H1 (cell line): ENCODE data around the gene ZFAND6. TPM values are rescaled to one million over a fixed set of nuclear protein-coding genes. Genes with fewer than 3 reads are reported as not detected.

Experiments used
- CTCF ChIA-PET: fragments of 300-600 bp; sonication (Branson Sonifier 250); formaldehyde crosslinking; loops from one replicate; lab custom pipeline; 2021; ENCODE audit not compliant: partially characterized antibody; lab: Charles Lee
- POLR2A ChIA-PET: fragments of 300-600 bp; sonication (Branson Sonifier 250); formaldehyde crosslinking; loops from one replicate; lab custom pipeline; 2021; ENCODE audit warnings: inconsistent platforms; ENCODE audit not compliant: partially characterized antibody; lab: Charles Lee
- DNase-seq, 2 experiments: peaks; one replicate each; pipeline versions ENCODE4 v3.0.0 to v3.0.0-alpha.2; 2010 to 2022; ENCODE audit warnings: low spot score in 2 of 2, low read depth in 1 of 2, mixed read lengths in 1 of 2
- FAIRE-seq: peaks from 2 replicates; lab custom pipeline; 2011; peaks lifted over from hg19 to GRCh38; lab: Jason Lieb, UNC
- H2AFZ ChIP-seq: 2 replicates; pipeline ENCODE4 v1.8.1; 2012; ENCODE audit warnings: low read length, inconsistent platforms
- H2AK5ac ChIP-seq: 2 replicates; pipeline ENCODE4 v1.6.1; 2013; ENCODE audit warnings: low read depth, low read length
- H2BK120ac ChIP-seq: replicated peaks from 2 replicates; pipeline ENCODE3; 2013; ENCODE audit warnings: low read depth, low read length, inconsistent platforms
- H2BK12ac ChIP-seq: 2 replicates; pipeline ENCODE4 v1.6.1; 2013; ENCODE audit warnings: low read depth, low read length
- H2BK15ac ChIP-seq: 2 replicates; pipeline ENCODE4 v1.6.1; 2013; ENCODE audit warnings: low read length
- H2BK20ac ChIP-seq: 2 replicates; pipeline ENCODE4 v1.6.1; 2013; ENCODE audit warnings: low read length
- H2BK5ac ChIP-seq: 2 replicates; pipeline ENCODE4 v1.6.1; 2013; ENCODE audit warnings: low read depth, low read length
- H3K14ac ChIP-seq: 2 replicates; pipeline ENCODE4 v1.6.1; 2013; ENCODE audit warnings: inconsistent platforms; ENCODE audit not compliant: insufficient read length
- H3K18ac ChIP-seq: 2 replicates; pipeline ENCODE4 v1.6.1; 2013; ENCODE audit warnings: low read length; ENCODE audit errors: extremely low read depth
- H3K23ac ChIP-seq: 2 replicates; pipeline ENCODE4 v1.6.1; 2013; ENCODE audit warnings: inconsistent platforms; ENCODE audit not compliant: insufficient read length
- H3K23me2 ChIP-seq: 2 replicates; pipeline ENCODE4 v1.6.1; 2013; ENCODE audit warnings: low read depth, low read length
- H3K27ac ChIP-seq: 2 replicates; pipeline ENCODE4 v1.6.1; 2011; ENCODE audit warnings: low read depth, low read length, inconsistent platforms
- H3K27me3 ChIP-seq, 4 experiments: replicated peaks in 1 of 4; 1 replicate in 1 of 4; 2 replicates in 3 of 4; pipeline versions ENCODE4 v1.6.1 to v1.8.1; 2011 to 2013; ENCODE audit warnings: low read length in 3 of 4, mild to moderate bottlenecking in 3 of 4, inconsistent platforms in 2 of 4, mixed read lengths in 2 of 4, moderate library complexity in 1 of 4; ENCODE audit not compliant: control insufficient read depth in 3 of 4, insufficient read depth in 3 of 4; ENCODE audit errors: extremely low read depth in 1 of 4
- H3K36me3 ChIP-seq, 4 experiments: 2 replicates each; pipeline versions ENCODE4 v1.6.1 to v1.8.1; 2011 to 2013; ENCODE audit warnings: mild to moderate bottlenecking in 4 of 4, low read length in 3 of 4, moderate library complexity in 2 of 4, control low read depth in 1 of 4, inconsistent platforms in 1 of 4; ENCODE audit not compliant: insufficient read depth in 4 of 4, control insufficient read depth in 2 of 4
- H3K4ac ChIP-seq: replicated peaks from 2 replicates; pipeline ENCODE3; 2013; ENCODE audit warnings: low read length, low read depth, mixed read lengths, inconsistent platforms; ENCODE audit not compliant: insufficient read length
- H3K4me1 ChIP-seq, 4 experiments: replicated peaks in 1 of 4; 1 replicate in 1 of 4; 2 replicates in 3 of 4; pipeline versions ENCODE4 v1.6.1 to v1.8.1; 2011 to 2013; ENCODE audit warnings: low read length in 3 of 4, inconsistent platforms in 2 of 4, mixed read lengths in 1 of 4; ENCODE audit not compliant: insufficient read depth in 4 of 4, control insufficient read depth in 3 of 4
- H3K4me2 ChIP-seq, 2 experiments: 2 replicates each; pipeline versions ENCODE4 v1.6.1 to v1.8.1; 2011 to 2013; ENCODE audit warnings: low read depth in 2 of 2, low read length in 2 of 2, control low read depth in 1 of 2, inconsistent platforms in 1 of 2, mild to moderate bottlenecking in 1 of 2; ENCODE audit not compliant: insufficient read depth in 1 of 2
- H3K4me3 ChIP-seq, 4 experiments: fragments of 200-600, 300-600 bp in 1 of 4; sonication (generic), shearing (Covaris generic), sonication (Bioruptor Twin) in 1 of 4; 2 replicates each; pipeline versions ENCODE4 v1.5.1 to v1.8.1; 2011 to 2016; ENCODE audit warnings: low read length in 4 of 4, low read depth in 3 of 4, control low read depth in 2 of 4, inconsistent platforms in 2 of 4, mild to moderate bottlenecking in 2 of 4, mixed read lengths in 1 of 4, moderate library complexity in 1 of 4; ENCODE audit not compliant: insufficient read depth in 2 of 4; ENCODE audit errors: extremely low read depth in 1 of 4
- H3K56ac ChIP-seq: replicated peaks from 2 replicates; pipeline ENCODE3; 2013; ENCODE audit warnings: low read depth, mild to moderate bottlenecking, mixed read lengths, low read length, inconsistent platforms; ENCODE audit not compliant: insufficient read length
- H3K79me1 ChIP-seq: 2 replicates; pipeline ENCODE4 v1.6.1; 2013; ENCODE audit warnings: low read depth, low read length, control low read depth
- H3K79me2 ChIP-seq, 2 experiments: 2 replicates each; pipeline versions ENCODE4 v1.6.1 to v1.8.1; 2012 to 2013; ENCODE audit warnings: low read length in 2 of 2, mild to moderate bottlenecking in 2 of 2, inconsistent platforms in 1 of 2; ENCODE audit not compliant: insufficient read depth in 2 of 2, control insufficient read depth in 1 of 2
- H3K9ac ChIP-seq, 4 experiments: replicated peaks in 1 of 4; 1 replicate in 1 of 4; 2 replicates in 3 of 4; pipeline versions ENCODE4 v1.6.1 to v1.8.1; 2011 to 2013; ENCODE audit warnings: low read depth in 3 of 4, low read length in 3 of 4, control low read depth in 2 of 4, mild to moderate bottlenecking in 2 of 4, moderate library complexity in 2 of 4, inconsistent platforms in 1 of 4; ENCODE audit errors: extremely low read depth in 1 of 4
- H3K9me3 ChIP-seq, 2 experiments: 2 replicates each; pipeline versions ENCODE4 v1.6.1 to v1.8.1; 2012 to 2013; ENCODE audit warnings: mild to moderate bottlenecking in 2 of 2, moderate library complexity in 2 of 2, control low read depth in 1 of 2, inconsistent platforms in 1 of 2, low read depth in 1 of 2, low read length in 1 of 2, mixed read lengths in 1 of 2; ENCODE audit not compliant: insufficient read depth in 2 of 2
- H4K20me1 ChIP-seq, 2 experiments: replicated peaks in 1 of 2; 2 replicates each; pipeline versions ENCODE3 to v1.8.1; 2011 to 2013; ENCODE audit warnings: inconsistent platforms in 2 of 2, low read length in 2 of 2, mild to moderate bottlenecking in 1 of 2; ENCODE audit not compliant: insufficient read depth in 2 of 2, control insufficient read depth in 1 of 2
- H4K5ac ChIP-seq: 2 replicates; pipeline ENCODE4 v1.6.1; 2013; ENCODE audit warnings: low read length, low read depth, mixed read lengths, inconsistent platforms; ENCODE audit not compliant: insufficient read length
- H4K8ac ChIP-seq: 2 replicates; pipeline ENCODE4 v1.8.0; 2013; ENCODE audit warnings: mild to moderate bottlenecking, moderate library complexity, low read length, inconsistent platforms; ENCODE audit not compliant: insufficient read depth; ENCODE audit errors: extremely low read depth
- H4K91ac ChIP-seq: replicated peaks from 2 replicates; pipeline ENCODE3; 2013; ENCODE audit warnings: low read length, mixed read lengths, inconsistent platforms; ENCODE audit not compliant: insufficient read length
- POLR2A ChIP-seq, 2 experiments: IDR thresholded peaks; 1 replicate in 1 of 2; 2 replicates in 1 of 2; pipeline ENCODE4 v1.6.1; 2011; ENCODE audit warnings: low read depth in 2 of 2, low read length in 2 of 2, mild to moderate bottlenecking in 2 of 2; ENCODE audit errors: control extremely low read depth in 1 of 2
- SP2 ChIP-seq: IDR thresholded peaks from 2 replicates; pipeline ENCODE4 v1.6.1; 2012; ENCODE audit warnings: mild to moderate bottlenecking, low read length, inconsistent platforms
- TAF1 ChIP-seq: IDR thresholded peaks from 2 replicates; pipeline ENCODE4 v1.6.1; 2011; ENCODE audit warnings: mild to moderate bottlenecking, low read depth, low read length
- WGBS, 2 experiments: shearing (Covaris generic) in 1 of 2; methylation state at CpG; one replicate each; pipeline versions ENCODE4 v1.1.6 to v1.1.7; 2013 to 2015; ENCODE audit warnings: low lambda C conversion rate in 2 of 2, mixed read lengths in 2 of 2, inconsistent platforms in 1 of 2, low coverage in 1 of 2, missing lambda C conversion rate in 1 of 2; ENCODE audit not compliant: insufficient replicate concordance in 2 of 2, insufficient coverage in 1 of 2, insufficient read length in 1 of 2; ENCODE audit errors: extremely low coverage in 1 of 2, missing lambda C conversion rate in 1 of 2; 5-methylcytosine and 5-hydroxymethylcytosine counted together
- polyA plus RNA-seq, 7 experiments: library from polyadenylated mRNA; depleted of rRNA in 3 of 7; stranded (reverse) in 5 of 7; unstranded in 2 of 7; fragments of >200 nt in 5 of 7; fragments of 200-250 nt in 2 of 7; gene quantifications; 1 replicate in 5 of 7; 2 replicates in 1 of 7; 4 replicates in 1 of 7; pipeline versions ENCODE4 v1.2.1 to v1.2.3, GENCODE V29; 2011 to 2013; ENCODE audit warnings: missing spikeins in 2 of 7, mixed read lengths in 2 of 7
- total RNA-seq: library from RNA; stranded (reverse); fragmentation: NEBNext Ultra II Directional; extraction: Animal tissue kit (Norgen Biotek cat#: 25700); gene quantifications from 2 replicates; pipeline ENCODE4 v1.2.1, GENCODE V29; 2021
- TF ChIP-seq, protein P1 (sequence below), 3 experiments: IDR thresholded peaks; 1 replicate in 2 of 3; 2 replicates in 1 of 3; pipeline versions ENCODE4 v1.5.1 to v1.6.1; 2011; ENCODE audit warnings: low read length in 3 of 3, mild to moderate bottlenecking in 3 of 3, inconsistent platforms in 2 of 3, low read depth in 1 of 3, moderate library complexity in 1 of 3; ENCODE audit not compliant: insufficient read depth in 1 of 3; ENCODE audit errors: control extremely low read depth in 1 of 3

Gene ZFAND6
- total and polyA plus RNA-seq, 2 of the 8 experiments (the other 6 are each of a cell fraction or from before 2014, with no cell fraction given) = 136 to 237 TPM

DNA sequence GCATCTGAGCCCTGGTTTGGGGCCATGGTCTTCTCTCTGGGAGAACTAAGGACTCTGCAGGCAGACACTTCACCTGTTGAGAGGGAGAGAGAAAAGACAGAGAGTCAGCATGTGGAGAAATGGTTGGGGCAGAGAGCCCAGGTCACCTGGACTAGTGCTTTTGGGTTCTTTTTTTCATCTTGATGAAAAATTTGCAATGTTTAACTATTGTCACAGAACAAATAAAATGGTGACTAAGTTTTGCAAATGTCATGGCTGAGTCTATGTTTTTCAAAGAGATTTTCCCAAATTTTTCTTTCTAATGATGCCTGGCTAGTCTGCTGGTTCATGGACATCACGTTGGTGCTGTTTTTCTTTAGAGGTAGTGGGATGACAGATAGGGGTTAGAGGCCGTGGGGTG is 111.1 kb downstream of the ZFAND6 start:
- Histone ChIP-seq H3K18ac (no peak overlapping the region), H3K27me3 (no peaks in the 10 kb centered on the region)

More for the DNA sequence above, 111.1 kb downstream of the ZFAND6 start:
- Histone ChIP-seq H3K36me3 (0 out of 8 replicates have a peak, but pooled peaks cover 0 to 3% (median 0%) of the 10 kb centered on the region in 4 experiments), H4K5ac (no peak overlapping the region), H2BK12ac (no peak overlapping the region), H3K9me3 (no peaks in the 10 kb centered on the region), H3K79me2 (no peaks in the 10 kb centered on the region), H3K14ac (no peak overlapping the region), H2AFZ (no peak overlapping the region), H4K91ac (no peak overlapping the region), H3K56ac (no peak overlapping the region), H3K23ac (no peak overlapping the region), H3K23me2 (no peaks in the 10 kb centered on the region), H3K4me2 (no peak overlapping the region), H2BK5ac (no peak overlapping the region), H3K9ac (no peak overlapping the region), H2BK20ac (no peak overlapping the region), H4K8ac (no peak overlapping the region), H3K4ac (no peak overlapping the region), H2BK120ac (no peak overlapping the region), H3K4me1 (no peaks in the 10 kb centered on the region), H2BK15ac (no peak overlapping the region), H3K79me1 (no peaks in the 10 kb centered on the region), H4K20me1 (no peaks in the 10 kb centered on the region), H3K27ac (no peak overlapping the region), H2AK5ac (no peak overlapping the region), H3K4me3 (no peak overlapping the region)
- ChIA-PET POLR2A (interaction anchor here (0.6 kb wide), 1 partner anchor 16 kb away, joined by 3 read pairs; no protein-coding TSS in a partner anchor), CTCF (no interaction called here)
- TF ChIP-seq, protein P1, sequence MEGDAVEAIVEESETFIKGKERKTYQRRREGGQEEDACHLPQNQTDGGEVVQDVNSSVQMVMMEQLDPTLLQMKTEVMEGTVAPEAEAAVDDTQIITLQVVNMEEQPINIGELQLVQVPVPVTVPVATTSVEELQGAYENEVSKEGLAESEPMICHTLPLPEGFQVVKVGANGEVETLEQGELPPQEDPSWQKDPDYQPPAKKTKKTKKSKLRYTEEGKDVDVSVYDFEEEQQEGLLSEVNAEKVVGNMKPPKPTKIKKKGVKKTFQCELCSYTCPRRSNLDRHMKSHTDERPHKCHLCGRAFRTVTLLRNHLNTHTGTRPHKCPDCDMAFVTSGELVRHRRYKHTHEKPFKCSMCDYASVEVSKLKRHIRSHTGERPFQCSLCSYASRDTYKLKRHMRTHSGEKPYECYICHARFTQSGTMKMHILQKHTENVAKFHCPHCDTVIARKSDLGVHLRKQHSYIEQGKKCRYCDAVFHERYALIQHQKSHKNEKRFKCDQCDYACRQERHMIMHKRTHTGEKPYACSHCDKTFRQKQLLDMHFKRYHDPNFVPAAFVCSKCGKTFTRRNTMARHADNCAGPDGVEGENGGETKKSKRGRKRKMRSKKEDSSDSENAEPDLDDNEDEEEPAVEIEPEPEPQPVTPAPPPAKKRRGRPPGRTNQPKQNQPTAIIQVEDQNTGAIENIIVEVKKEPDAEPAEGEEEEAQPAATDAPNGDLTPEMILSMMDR (IDR thresholded peaks at IDR 0.05; ENCODE audit: control extremely low read depth in 1 of 3, insufficient read depth in 1 of 3, low read depth in 1 of 3, low read length in 3 of 3) = no peak
- TF ChIP-seq TAF1 (no peak), SP2 (no peak), POLR2A (IDR thresholded peaks at IDR 0.05; ENCODE audit: control extremely low read depth in 1 of 2, low read depth in 2 of 2, low read length in 2 of 2) (no peak)
- 97% methylated on average over 2 of the region's 2 CpGs; no CpG with 5 or more reads in 1 of the 2 experiments for WGBS, 2 experiments
- FAIRE-seq (no peak), DNase-seq (no peak)
